H7 (cell line): ENCODE results near the gene WDR70. TPM values are rescaled to one million over a fixed set of nuclear protein-coding genes. Genes with fewer than 3 reads are reported as not detected.

ENCODE experiments used
- DNase-seq: peaks from one replicate; pipeline ENCODE4 v3.0.0; 2012
- H3K27me3 ChIP-seq: 2 replicates; pipeline ENCODE4 v1.6.0; 2011; ENCODE audit warnings: mild to moderate bottlenecking, low read length; ENCODE audit not compliant: control insufficient read depth, insufficient read depth
- H3K36me3 ChIP-seq: replicated peaks from 2 replicates; pipeline ENCODE4 v1.5.1; 2011; ENCODE audit warnings: low read length; ENCODE audit not compliant: control insufficient read depth, insufficient read depth
- H3K4me3 ChIP-seq: 2 replicates; pipeline ENCODE4 v1.5.1; 2011; ENCODE audit warnings: low read depth, mild to moderate bottlenecking, control low read depth, low read length, moderate library complexity; ENCODE audit not compliant: insufficient read depth
- total RNA-seq: library from RNA; depleted of rRNA; stranded (reverse); fragments of >200 nt; shearing (Covaris generic); gene quantifications from 2 replicates; pipeline ENCODE4 v1.2.3, GENCODE V29; 2014

WDR70 gene
- total RNA-seq, 1 experiment from 2014 or later = 28.0 TPM

DNA sequence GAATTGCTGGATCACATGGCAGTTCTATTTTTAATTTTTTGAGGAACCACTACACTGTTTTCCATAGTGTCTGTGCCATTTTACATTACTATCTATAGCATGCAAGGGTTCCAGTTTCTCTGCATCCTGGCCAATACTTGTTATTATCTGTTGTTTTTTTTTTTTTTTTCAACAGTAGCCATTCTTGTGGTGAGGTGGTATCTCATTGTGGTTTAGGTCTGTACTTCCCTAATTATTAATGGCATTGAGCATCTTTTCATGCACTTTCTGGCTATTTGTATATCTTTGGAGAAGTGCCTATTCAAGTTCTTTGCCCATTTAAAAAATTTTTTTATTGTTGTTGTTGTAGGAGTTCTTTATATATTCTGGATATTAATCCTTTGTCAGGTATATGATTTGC lies 363.0 kb downstream of the WDR70 start:
- no peak overlapping the region for H3K4me3 ChIP-seq
- H3K36me3 ChIP-seq = no peaks in the 10 kb centered on the region
- DNase-seq = no peak
- H3K27me3 ChIP-seq = no peaks in the 10 kb centered on the region

DNA sequence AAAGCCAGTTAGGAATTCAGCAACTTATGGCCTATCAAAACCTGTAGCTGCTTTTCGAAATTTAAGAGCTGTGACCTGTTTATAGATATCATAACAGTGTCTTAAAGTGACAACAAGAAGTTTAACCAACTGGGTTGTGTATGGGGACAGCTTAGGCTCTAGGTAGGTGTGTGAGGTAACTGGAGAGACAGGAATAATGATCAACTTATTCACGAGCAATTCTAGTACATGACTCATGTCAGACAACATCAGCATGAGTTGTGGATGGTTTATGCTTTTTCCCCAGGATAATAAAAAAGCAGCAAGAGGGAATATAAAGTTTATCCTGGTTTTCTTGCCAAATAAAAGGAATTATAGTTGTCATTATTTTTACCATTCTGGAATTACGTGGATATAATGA lies 372.1 kb downstream of the WDR70 start:
- Histone ChIP-seq H3K27me3 (no peaks in the 10 kb centered on the region), H3K4me3 (no peak overlapping the region), H3K36me3 (no peaks in the 10 kb centered on the region)
- DNase-seq = no peak

DNA sequence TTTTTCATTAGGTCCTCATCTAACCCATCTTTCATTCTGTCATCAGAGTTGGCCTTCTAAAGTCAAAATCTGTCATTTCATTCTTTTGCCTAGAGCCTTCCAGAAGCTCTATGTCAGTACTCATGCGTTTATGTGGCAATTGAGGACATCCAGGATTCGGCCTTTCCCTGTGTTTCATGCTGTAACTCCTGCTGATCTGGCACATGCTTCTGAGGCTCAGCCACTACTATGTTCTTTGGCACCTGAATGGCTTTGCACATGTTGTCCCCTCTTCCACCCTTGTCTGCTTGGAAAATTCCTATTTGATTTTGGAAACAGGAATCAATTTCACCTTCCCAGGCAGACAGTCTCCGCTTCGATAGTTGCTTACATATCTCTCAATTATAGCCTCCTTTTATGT lies 375.9 kb downstream of the WDR70 start:
- Histone ChIP-seq H3K36me3 (no peaks in the 10 kb centered on the region), H3K27me3 (no peaks in the 10 kb centered on the region), H3K4me3 (no peak overlapping the region)
- no peak for DNase-seq

DNA sequence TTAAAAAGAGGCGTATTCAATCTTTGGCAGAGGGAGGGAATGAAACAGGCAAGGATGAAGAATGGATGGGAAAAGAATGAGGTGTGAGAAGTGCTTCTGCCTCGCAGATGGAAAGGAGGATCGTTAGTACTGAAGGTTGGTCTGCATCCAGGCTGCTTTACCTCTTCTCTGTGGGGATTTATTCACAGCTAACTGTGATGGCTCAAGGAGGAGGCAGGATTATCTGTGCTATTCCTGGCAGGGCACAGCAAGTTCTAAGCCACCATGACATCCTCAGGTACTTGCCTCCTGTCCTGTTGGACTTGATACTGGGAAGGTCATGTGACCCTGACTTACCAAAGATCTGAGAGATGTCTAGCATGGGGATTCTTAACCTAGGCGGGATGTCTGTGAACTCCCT lies 376.5 kb downstream of the WDR70 start:
- H3K4me3 ChIP-seq = no peak overlapping the region
- DNase-seq = no peak
- H3K36me3 ChIP-seq = no peaks in the 10 kb centered on the region
- no peaks in the 10 kb centered on the region for H3K27me3 ChIP-seq

DNA sequence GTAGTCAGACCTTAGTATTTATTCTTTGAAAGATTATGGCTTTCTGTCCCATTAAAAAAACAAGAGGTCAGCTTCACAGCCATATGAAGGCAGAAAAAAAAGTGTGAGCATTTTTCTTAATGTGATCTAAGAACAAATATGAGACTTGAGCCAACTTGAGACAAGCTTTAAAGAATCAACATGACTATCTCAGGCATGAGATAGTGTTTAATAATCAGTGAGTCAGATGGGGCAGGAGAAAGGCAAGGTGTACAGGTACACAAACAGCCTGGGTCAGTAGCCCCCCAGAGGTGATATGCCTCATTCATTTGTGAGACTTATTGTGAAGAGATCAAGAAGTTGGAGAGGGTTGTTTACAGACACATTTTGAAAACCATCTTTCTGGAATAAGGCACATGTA lies 377.1 kb downstream of the WDR70 start:
- no peaks in the 10 kb centered on the region for H3K27me3 ChIP-seq
- no peaks in the 10 kb centered on the region for H3K36me3 ChIP-seq
- DNase-seq = no peak
- no peak overlapping the region for H3K4me3 ChIP-seq

DNA sequence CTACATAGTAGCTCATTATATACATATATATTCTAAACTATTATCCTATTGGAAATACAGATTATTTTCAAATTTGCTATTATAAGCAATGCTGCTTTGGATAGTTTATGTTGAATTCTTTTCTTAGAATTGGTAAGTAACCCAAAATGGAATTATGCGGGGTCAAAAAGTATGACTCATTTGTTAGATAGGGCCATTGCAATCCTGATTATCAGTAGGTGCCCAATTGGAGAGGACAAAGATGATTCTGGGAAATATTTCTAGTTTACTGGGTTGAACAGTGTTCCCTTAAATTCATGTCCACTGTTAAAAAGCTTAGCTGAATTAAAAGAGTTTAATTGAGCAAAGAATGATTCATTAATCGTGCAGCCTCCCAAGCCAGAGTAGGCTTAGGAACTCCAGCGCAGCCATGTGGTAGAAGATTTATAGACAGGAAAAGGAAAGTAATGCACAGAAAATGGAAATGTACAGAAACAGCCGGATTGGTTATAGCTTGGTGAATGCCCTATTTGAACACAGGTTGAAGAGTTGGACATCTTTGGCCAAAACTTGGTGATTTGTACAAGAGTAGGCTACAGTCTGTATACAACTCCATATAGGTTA lies 379.0 kb downstream of the WDR70 start:
- DNase-seq = no peak
- no peaks in the 10 kb centered on the region for H3K27me3 ChIP-seq
- no peaks in the 10 kb centered on the region for H3K36me3 ChIP-seq
- H3K4me3 ChIP-seq = no peak overlapping the region

DNA sequence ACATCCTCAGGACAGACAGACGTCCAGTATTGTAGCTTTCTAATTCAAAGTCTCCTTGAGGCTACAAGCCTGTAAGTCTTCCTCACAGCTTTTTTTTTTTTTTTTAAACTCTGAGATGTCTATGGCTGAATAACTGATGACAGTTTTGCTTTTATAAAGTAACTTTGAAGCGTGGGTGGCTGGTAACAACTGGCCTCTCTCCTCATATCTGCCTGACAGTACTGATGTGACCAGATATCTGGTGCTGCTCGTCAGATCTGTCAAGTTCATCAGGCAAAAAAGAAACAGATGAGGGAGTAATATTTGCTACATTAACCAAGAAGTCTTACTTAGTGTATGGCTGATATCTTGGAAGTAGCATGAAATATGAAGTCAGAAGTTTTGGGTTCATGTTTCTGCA lies 388.1 kb downstream of the WDR70 start:
- no peak for DNase-seq
- Histone ChIP-seq H3K36me3 (no peaks in the 10 kb centered on the region), H3K27me3 (no peaks in the 10 kb centered on the region), H3K4me3 (no peak overlapping the region)

DNA sequence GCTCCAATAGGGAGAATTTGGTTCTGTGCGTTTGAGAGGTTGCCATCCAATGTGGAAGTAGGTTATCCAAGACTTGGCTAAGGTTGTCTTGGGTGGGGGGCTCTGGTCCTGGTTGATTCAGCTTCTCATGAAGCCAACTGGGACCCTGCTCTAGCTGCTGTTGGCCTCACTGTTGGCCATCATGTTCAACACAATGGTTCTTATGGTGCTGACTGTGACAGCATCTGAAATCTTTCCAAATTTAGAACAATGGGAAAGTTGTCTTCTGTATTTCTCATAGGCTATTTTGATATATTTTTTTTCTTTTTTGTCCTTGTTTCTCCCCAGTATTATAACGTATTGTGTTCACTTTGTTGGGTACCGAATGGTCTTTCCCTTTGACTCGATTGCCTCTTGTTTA lies 388.8 kb downstream of the WDR70 start:
- no peak overlapping the region for H3K4me3 ChIP-seq
- H3K36me3 ChIP-seq = no peaks in the 10 kb centered on the region
- no peaks in the 10 kb centered on the region for H3K27me3 ChIP-seq
- no peak for DNase-seq

DNA sequence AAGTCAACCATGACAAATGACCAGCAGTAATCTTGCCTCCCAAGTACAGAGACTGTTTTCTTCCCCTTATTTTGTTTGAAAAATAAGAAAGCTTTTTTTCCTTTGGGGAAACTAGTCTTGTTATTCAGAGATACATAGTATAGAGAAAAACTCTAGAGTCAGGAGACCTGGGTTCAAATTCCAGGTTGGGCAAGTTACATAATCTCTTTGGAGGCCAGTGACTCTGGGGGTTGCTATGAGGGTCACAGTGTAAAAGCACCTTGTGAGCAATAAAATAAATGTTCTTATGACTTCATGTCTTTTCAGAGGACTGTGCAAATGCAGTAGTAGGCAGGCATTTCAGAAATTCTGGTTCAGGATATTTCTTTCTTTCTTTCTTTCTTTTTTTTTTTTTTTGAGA lies 389.3 kb downstream of the WDR70 start:
- H3K4me3 ChIP-seq = no peak overlapping the region
- no peak for DNase-seq
- no peaks in the 10 kb centered on the region for H3K36me3 ChIP-seq
- no peaks in the 10 kb centered on the region for H3K27me3 ChIP-seq

DNA sequence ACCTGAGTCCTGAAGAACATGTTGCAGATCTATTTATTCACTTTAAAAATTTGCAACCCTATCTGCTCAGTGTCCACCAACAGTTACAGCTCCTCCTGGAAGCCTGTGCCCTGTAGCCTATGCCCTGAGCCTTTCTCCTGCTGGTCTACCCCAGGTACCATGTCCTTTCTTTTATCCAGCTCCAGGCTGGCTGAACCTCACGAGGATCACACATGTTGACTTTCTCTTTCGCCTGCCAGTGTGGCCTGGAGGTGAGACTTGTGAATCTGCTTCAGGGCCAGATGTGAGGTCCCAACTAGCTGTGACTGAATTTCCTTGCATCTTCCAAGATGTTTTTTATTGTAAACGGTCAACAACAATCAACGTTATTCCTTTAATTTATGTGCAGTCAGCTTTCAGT lies 390.0 kb downstream of the WDR70 start:
- no peaks in the 10 kb centered on the region for H3K36me3 ChIP-seq
- H3K4me3 ChIP-seq = no peak overlapping the region
- H3K27me3 ChIP-seq = no peaks in the 10 kb centered on the region
- no peak for DNase-seq

DNA sequence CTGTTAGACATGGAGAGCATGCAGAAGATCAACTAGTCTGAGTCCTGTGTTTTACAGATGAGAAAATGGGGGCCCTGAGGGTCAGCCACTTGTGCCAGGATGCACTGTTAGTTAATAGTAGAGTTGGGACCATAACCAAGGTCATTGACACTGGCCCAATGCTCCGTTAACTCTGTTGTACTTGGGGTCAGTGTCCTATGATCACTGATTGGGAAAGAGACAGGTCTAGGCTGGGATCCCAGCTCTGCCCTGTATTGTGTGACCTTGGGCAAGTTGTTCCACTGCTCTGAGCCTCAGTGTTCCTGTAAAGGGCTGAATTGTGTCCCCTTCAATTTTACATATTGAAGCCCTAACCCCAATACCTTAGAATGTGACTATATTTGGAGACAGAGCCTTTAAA lies 390.7 kb downstream of the WDR70 start:
- H3K27me3 ChIP-seq = no peaks in the 10 kb centered on the region
- no peak for DNase-seq

DNA sequence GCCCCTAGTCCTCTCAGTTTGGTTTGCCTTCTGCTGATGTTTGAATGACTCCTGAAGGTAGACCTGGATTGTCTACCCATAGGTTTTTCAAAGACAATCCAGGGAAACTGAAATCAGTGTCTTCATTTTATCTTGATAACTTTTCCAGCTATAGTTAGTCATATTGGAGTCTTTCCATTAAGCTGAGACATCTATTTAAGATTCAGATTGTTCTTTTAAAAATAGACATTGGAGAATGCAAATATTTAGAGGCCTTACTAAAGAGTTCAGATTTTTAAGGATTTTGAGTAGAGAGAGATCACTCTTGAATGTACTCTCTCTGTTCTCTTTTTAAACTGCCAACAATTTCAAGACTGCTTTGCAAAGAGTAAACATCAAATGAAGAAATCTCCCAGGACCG lies 391.7 kb downstream of the WDR70 start:
- Histone ChIP-seq H3K27me3 (no peaks in the 10 kb centered on the region), H3K36me3 (no peaks in the 10 kb centered on the region), H3K4me3 (no peak overlapping the region)
- no peak for DNase-seq

More for the DNA sequence above, 390.7 kb downstream of the WDR70 start:
- Histone ChIP-seq H3K4me3 (no peak overlapping the region), H3K36me3 (no peaks in the 10 kb centered on the region)

DNA sequence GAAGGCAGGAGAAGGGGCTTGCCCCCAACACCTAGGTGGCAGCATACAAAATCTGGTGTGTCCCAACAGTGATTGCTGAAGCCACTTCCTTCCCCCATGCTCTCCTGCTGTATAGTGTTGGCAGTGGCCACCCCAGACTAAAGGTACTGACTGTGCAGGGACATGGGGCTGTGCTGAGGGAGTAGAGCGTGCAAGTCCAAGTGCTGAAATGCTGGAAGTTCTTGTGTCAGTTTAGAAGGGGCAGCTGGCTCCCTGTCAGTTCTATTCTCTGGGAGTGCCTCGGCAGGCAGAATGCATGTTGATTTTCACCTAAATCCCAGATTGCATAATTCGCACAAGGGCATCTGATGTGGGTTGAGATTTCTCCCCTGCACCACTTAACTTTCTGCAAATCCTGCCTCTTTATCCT lies 392.1 kb downstream of the WDR70 start:
- H3K36me3 ChIP-seq = no peaks in the 10 kb centered on the region
- no peaks in the 10 kb centered on the region for H3K27me3 ChIP-seq
- no peak overlapping the region for H3K4me3 ChIP-seq
- no peak for DNase-seq

DNA sequence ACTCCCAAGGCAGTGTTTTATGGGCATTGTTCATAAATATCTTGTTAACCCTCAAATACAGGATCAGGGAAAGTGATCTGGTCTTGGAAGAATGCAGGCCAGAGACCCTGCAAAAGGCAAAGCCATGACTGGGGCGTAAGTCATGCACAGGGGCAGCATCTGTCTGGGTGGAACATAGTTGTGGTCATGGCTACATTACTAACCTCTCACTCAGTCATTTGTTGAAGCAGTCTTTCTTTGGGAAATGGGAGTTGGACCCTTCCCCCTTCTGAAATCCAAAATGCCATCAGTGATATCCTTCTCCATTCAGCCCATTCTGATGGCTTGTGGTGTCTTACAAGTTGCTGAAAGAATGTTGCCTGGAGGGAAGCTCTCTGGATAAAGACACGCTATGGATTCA lies 392.6 kb downstream of the WDR70 start:
- DNase-seq = no peak
- Histone ChIP-seq H3K4me3 (no peak overlapping the region), H3K36me3 (no peaks in the 10 kb centered on the region), H3K27me3 (no peaks in the 10 kb centered on the region)

DNA sequence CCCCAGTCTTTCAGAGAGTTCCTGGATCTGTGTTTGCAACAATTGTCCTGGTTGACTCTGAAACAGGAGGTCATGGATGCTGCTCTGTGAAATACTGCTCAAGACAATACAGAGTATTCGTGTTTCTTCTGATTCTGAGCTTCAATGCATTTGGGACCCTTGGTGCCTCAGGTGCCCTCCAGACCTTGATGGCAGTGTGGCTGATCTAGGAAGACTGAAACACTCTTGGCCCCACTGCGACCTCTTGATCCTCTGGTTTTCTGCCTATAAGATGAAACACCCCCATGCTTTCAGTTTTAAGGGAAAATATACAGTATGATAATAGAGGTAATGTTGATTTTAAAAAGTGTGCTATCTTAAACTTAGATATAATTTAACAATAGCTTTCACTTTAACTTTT lies 393.1 kb downstream of the WDR70 start:
- Histone ChIP-seq H3K4me3 (no peak overlapping the region), H3K36me3 (no peaks in the 10 kb centered on the region), H3K27me3 (no peaks in the 10 kb centered on the region)
- no peak for DNase-seq

DNA sequence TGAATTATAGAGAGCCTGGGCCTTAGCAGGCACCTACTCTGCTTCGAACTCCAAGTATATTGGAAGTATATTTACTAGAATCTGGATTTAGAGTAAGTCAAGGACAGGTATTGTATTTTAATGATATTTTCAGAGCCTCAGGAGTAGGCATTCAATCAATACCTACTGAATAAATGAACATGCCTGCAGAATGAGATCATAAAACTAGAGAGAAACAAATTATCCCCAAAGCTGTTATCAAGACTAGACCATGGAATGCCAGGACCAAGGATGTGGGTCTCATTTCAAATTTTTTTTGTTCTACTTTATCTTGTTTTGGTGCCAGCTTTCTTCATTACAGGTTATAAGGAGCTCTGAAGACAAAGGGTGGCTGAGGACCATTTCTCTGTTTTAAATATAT lies 394.7 kb downstream of the WDR70 start:
- DNase-seq = no peak
- no peak overlapping the region for H3K4me3 ChIP-seq
- H3K27me3 ChIP-seq = no peaks in the 10 kb centered on the region
- no peaks in the 10 kb centered on the region for H3K36me3 ChIP-seq
